ENCODE measurements around the gene GRIN3B. TPM values are rescaled to one million over a fixed set of nuclear protein-coding genes. Genes with fewer than 3 reads are reported as not detected.

The GRIN3B gene
- total RNA-seq, 1 experiment from 2014 or later = not detected

- in situ Hi-C loops (cut with HindIII; ENCODE audit: low pct_unique_long_range_greater_than_20kb, low sequenced_read_pairs) = no loop called here
- peak; percentile 57 for DNase-seq (ENCODE audit: low read depth)
Observed at GRCh38 chr19:1028062-1028926, 28.1 kb downstream of the GRIN3B start.

- in situ Hi-C loops (cut with HindIII; ENCODE audit: low pct_unique_long_range_greater_than_20kb, low sequenced_read_pairs) = no loop called here
- no peak for DNase-seq (ENCODE audit: low read depth)
Observed at GRCh38 chr19:1032264-1032867, 32.1 kb downstream of the GRIN3B start.

DNA sequence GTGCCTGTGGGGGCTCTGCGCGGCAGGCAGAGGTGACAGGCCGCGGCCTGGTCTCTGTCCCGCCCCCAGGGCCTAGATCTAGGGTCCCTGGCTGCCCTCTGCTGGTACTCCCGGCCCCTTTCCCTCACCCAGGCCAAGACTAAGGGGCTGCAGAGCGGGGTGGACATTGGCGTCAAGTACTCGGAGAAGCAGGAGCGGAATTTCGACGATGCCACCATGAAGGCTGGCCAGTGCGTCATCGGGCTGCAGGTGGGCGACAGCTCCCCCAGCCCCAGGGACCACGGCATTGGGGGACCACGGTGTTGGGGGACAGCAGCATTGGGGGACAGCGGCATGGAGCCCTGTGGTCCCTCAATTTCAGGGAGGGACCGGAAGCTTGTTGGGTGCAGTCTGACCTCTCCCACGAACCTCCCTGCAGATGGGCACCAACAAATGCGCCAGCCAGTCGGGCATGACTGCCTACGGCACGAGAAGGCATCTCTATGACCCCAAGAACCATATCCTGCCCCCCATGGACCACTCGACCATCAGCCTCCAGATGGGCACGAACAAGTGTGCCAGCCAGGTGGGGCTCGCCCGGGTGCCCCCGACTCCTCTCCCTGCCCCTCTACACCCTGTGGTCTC, 35.9 kb downstream of the GRIN3B start:
- no peak for DNase-seq (ENCODE audit: low read depth)
- in situ Hi-C loops (cut with HindIII; ENCODE audit: low pct_unique_long_range_greater_than_20kb, low sequenced_read_pairs) = no loop called here

DNA sequence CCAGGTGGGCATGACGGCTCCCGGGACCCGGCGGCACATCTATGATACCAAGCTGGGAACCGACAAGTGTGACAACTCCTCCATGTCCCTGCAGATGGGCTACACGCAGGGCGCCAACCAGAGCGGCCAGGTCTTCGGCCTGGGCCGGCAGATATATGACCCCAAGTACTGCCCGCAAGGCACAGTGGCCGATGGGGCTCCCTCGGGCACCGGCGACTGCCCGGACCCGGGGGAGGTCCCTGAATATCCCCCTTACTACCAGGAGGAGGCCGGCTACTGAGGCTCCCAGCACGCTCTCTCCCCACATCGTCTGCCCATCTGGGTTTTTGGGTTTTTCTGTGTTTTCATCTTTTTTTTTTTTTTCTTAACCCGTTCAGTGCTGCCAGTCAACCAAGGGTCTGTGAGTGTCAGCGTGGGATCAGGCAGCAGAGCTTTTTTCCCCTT, 37.4 kb downstream of the GRIN3B start:
- no peak for DNase-seq (ENCODE audit: low read depth)
- in situ Hi-C loops (cut with HindIII; ENCODE audit: low pct_unique_long_range_greater_than_20kb, low sequenced_read_pairs) = no loop called here

- no peak for DNase-seq (ENCODE audit: low read depth)
- in situ Hi-C loops (cut with HindIII; ENCODE audit: low pct_unique_long_range_greater_than_20kb, low sequenced_read_pairs) = no loop called here
Observed at GRCh38 chr19:1038978-1039645, 38.9 kb downstream of the GRIN3B start.

DNA sequence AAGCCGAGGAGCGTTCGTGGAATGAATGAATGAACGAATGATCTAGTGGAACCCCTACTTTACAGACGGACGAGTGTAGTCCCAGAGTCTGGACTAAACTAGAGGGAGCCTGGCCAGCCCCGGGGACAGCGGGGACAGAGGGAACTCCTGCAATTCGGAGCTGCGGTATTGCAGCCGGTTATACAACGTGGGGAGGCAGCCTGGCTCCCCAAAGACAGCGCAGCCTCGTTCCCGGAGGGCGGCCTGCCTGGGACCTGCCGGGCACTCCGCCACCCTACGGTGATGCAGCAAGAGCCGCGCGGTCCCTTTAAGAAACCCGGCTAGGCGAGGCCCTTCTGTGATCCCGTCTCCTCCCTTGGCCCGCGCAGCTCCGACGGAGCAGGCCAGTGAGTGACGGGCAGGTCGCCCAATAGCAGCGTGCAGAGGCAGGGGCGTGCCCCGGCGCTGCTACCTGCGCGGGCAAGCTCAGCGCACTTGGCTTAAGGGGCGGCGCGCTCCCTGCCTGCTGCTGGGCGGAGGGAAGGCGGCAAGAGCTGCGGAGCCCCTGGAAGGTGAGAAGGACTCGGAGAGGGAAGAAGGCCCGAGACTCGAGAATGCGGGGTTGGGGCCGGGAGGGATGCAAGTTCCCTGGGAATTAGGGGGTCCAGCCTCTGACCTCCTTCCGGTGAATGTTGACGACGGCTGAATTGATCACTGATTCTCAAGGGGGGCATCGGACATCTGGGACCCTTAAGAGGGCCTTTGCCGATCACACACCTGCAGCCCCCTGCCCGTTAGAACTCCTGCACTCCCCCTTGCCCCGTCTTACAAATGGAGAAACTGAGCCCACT, 39.6 kb downstream of the GRIN3B start, which contains the start of gene ABCA7:
Gene ABCA7, plus strand, starts transcription at position 462 of the 830 bp plus-strand sequence. CDS start 1,255 bp downstream, outside the sequence.
- DNase-seq (ENCODE audit: low read depth) = peak; percentile 92
- in situ Hi-C loops (cut with HindIII; ENCODE audit: low pct_unique_long_range_greater_than_20kb, low sequenced_read_pairs) = no loop called here

GRCh38 chr19:1040476-1041271, 40.5 kb downstream of the GRIN3B start:
- peak; percentile 83 for DNase-seq (ENCODE audit: low read depth)
- in situ Hi-C loops (cut with HindIII; ENCODE audit: low pct_unique_long_range_greater_than_20kb, low sequenced_read_pairs) = no loop called here

GRCh38 chr19:1041272-1041834, 41.1 kb downstream of the GRIN3B start:
- in situ Hi-C loops (cut with HindIII; ENCODE audit: low pct_unique_long_range_greater_than_20kb, low sequenced_read_pairs) = no loop called here
- no peak for DNase-seq (ENCODE audit: low read depth)

DNA sequence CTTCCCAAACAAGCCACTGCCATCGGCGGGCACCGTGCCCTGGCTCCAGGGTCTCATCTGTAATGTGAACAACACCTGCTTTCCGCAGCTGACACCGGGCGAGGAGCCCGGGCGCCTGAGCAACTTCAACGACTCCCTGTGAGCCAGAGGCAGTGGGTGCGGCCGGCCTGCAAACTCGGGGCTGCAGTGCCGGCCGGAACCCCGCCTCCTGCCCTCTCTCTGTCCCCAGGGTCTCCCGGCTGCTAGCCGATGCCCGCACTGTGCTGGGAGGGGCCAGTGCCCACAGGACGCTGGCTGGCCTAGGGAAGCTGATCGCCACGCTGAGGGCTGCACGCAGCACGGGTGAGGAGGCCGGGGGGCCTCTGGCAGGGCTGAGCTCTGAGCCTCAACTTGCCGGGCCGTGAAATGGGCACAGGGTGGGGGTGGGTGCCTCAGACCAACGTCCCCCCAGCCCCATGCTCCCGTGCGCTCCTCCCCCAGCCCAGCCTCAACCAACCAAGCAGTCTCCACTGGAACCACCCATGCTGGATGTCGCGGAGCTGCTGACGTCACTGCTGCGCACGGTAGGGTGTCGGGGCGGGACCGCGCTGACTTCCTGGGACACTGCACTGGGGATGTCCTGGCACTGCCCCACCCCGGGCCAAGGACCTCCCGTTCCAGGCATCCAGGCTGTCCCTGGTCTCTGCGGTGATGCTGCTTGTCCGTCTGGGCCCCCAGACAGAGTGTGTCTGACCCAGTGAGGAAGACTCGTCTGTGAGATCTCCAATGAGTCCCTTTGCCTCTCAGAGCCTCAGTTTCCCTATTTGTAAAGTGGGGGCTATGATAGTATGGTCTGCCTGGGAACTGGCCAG, 41.8 kb downstream of the GRIN3B start:
- in situ Hi-C loops (cut with HindIII; ENCODE audit: low pct_unique_long_range_greater_than_20kb, low sequenced_read_pairs) = no loop called here
- peak; percentile 89 for DNase-seq (ENCODE audit: low read depth)

GRCh38 chr19:1042689-1043511, 42.7 kb downstream of the GRIN3B start:
- peak; percentile 80 for DNase-seq (ENCODE audit: low read depth)
- in situ Hi-C loops (cut with HindIII; ENCODE audit: low pct_unique_long_range_greater_than_20kb, low sequenced_read_pairs) = no loop called here

DNA sequence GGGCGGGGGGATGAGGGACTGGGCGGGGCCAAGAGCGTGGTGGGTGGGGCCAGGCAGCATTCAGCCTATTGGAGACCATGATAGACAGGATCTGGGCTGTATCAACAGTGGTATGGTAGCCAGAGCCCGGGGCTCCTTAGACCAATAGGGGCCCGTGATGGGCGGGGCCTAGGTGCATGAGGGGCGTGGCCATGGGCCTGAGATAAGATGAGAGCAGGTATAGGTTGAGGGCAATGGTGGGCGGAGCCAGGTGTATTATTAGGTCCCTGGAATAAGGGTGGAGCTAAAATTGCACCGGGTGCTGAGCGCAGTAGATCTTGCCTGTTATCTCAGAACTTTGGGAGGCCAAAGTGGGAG, 45.0 kb downstream of the GRIN3B start:
- DNase-seq (ENCODE audit: low read depth) = peak; percentile 86
- in situ Hi-C loops (cut with HindIII; ENCODE audit: low pct_unique_long_range_greater_than_20kb, low sequenced_read_pairs) = no loop called here

DNA sequence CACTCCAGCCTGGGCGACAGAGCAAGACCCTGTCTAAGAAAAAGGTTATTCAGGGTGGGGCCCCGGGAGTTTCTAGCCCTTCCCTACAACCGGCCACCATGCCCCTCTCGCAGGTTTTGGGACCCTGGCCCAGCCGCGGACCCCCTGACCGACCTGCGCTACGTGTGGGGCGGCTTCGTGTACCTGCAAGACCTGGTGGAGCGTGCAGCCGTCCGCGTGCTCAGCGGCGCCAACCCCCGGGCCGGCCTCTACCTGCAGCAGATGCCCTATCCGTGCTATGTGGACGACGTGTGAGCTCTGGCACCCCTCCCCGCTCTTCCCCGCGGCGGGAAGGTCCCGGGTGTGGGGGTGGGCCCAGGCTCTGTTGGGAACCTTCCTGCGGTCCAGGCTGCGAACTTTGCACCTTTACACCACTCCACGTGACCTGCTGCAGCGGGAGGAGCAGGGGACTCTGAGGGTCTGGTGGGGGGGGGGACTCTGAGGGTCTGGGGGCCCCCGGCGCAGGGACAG, 46.0 kb downstream of the GRIN3B start:
- no peak for DNase-seq (ENCODE audit: low read depth)
- in situ Hi-C loops (cut with HindIII; ENCODE audit: low pct_unique_long_range_greater_than_20kb, low sequenced_read_pairs) = no loop called here

DNA sequence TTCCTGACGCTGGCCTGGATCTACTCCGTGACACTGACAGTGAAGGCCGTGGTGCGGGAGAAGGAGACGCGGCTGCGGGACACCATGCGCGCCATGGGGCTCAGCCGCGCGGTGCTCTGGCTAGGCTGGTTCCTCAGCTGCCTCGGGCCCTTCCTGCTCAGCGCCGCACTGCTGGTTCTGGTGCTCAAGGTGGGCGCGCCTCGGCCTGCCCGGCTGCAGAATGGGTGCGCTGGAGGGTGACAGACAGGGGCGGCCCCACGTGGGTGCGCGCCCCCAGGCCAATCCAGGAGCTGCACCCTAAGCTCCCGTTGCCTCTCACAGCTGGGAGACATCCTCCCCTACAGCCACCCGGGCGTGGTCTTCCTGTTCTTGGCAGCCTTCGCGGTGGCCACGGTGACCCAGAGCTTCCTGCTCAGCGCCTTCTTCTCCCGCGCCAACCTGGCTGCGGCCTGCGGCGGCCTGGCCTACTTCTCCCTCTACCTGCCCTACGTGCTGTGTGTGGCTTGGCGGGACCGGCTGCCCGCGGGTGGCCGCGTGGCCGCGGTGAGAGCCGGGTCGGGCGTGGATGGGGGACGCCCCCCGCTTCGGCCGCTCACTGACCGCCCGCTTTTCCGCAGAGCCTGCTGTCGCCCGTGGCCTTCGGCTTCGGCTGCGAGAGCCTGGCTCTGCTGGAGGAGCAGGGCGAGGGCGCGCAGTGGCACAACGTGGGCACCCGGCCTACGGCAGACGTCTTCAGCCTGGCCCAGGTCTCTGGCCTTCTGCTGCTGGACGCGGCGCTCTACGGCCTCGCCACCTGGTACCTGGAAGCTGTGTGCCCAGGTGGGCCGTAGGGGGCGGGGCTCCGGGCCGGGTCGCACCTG, 46.8 kb downstream of the GRIN3B start:
- no peak for DNase-seq (ENCODE audit: low read depth)
- in situ Hi-C loops (cut with HindIII; ENCODE audit: low pct_unique_long_range_greater_than_20kb, low sequenced_read_pairs) = no loop called here

GRCh38 chr19:1047696-1048147, 47.5 kb downstream of the GRIN3B start:
- in situ Hi-C loops (cut with HindIII; ENCODE audit: low pct_unique_long_range_greater_than_20kb, low sequenced_read_pairs) = no loop called here
- DNase-seq (ENCODE audit: low read depth) = no peak
